HG03432 (cell line): ENCODE results near the gene UBE2C.
A peak's percentile ranks its signal among the peaks of the same experiment; 100 is the strongest.

Experiments used
- ATAC-seq: cut with Tn5 transposase; IDR thresholded peaks from one replicate; pipeline ENCODE4 v1.9.1; 2021; ENCODE audit warnings: mild to moderate bottlenecking, moderate library complexity; ENCODE audit not compliant: unreplicated experiment

UBE2C gene

GRCh38 chr20:45832619-45833018 is 20.2 kb downstream of the UBE2C start:
- ATAC-seq: no peak

DNA sequence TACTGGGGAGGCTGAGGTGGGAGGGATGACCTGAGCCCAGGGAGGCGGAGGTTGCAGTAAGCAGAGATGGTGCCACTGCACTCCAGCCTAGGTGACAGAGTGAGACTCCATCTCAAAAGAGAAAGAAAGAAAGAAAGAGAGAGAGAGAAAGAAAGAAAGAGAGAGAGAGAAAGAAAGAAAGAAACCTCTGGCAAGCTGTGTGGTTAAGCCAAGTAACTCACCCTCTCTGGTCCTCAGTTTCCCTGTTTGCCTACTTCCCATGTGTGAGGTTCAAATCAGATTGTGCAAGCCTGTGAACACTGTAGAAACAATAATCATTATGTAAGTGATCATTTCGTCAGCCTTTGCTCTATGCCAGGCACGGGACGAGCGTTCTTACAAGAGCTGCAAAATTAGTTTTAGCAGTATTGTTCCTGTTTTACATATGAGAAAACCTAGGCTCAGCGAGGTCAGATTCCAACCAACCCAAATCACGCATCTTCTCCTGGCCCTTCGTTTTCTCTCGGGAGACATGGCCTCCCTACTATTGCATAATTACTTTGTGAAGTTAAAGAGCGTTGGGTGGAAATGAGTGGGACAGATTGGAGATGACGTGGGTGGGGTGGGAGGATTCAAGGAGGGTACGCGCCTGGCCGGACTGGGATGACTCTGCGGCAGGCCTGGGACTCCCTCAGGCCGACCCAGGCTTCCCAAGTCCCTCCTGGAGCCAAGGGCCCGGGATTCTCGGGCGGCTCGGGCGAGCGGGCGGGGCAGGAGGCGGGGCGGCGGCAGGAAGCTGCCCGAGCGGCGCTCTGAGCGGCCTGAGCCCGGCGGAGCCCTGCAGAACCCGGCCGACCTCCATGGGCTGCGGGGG is 20.8 kb downstream of the UBE2C start, which contains the start of gene SNX21:
Gene SNX21, plus strand, starts transcription at position 770 of the 853 bp plus-strand sequence. CDS start 121 bp downstream, outside the sequence.
- ATAC-seq: peak; percentile 49

- peak; percentile 63 for ATAC-seq
Measured at GRCh38 chr20:45833883-45834796, 21.7 kb downstream of the UBE2C start.

DNA sequence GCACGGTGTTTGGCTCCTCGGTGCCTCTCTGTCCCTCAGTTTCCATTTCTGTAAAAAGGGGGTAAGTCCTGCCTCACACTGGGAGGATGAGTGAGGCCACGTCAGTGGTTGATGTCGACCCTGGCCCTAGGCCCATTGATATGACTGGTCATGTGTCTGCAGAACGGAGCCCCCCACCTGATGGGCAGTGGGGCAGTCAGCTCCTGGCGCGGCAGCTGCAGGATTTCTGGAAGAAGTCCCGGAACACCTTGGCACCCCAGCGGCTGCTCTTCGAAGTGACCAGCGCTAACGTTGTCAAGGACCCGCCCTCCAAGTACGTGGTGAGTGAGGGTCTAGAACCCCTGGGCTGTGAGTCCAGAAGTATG is 22.3 kb downstream of the UBE2C start:
- ATAC-seq: no peak

GRCh38 chr20:45835329-45835765 is 22.9 kb downstream of the UBE2C start:
- no peak for ATAC-seq

GRCh38 chr20:45835825-45836224 is 23.4 kb downstream of the UBE2C start:
- no peak for ATAC-seq

DNA sequence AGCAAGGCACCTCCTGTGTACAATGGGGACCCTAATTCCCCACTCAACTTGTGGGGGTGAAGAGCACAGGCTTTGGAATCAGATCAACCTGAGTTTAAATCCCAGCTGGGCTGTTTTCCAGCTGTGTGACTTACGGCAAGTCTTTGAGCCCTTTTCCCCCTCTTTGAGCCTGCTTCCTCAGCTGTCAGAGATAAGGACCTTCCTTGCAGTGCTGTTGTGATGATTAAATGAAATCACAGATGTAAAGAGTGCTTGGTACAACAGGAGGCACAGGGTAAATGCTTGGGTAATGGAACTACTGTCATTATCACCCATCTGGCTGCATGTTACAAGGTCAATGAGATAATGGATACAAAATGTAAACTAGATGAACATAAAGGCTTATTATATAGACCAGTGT is 24.4 kb downstream of the UBE2C start:
- no peak for ATAC-seq

DNA sequence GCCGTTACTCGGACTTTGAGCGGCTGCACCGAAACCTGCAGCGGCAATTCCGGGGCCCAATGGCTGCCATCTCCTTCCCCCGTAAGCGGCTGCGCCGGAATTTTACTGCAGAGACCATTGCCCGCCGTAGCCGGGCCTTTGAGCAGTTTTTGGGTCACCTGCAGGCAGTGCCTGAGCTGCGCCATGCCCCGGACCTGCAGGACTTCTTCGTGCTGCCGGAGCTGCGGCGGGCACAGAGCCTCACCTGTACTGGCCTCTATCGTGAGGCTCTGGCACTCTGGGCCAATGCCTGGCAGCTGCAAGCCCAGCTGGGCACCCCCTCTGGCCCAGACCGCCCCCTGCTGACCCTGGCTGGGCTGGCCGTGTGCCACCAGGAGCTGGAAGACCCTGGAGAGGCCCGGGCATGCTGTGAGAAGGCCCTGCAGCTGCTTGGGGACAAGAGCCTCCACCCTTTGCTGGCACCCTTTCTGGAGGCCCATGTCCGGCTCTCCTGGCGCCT is 28.3 kb downstream of the UBE2C start:
- ATAC-seq: no peak

- ATAC-seq: no peak
Measured at GRCh38 chr20:45841407-45842129, 29.1 kb downstream of the UBE2C start.

- ATAC-seq: no peak
Measured at GRCh38 chr20:45842169-45842812, 29.8 kb downstream of the UBE2C start.

GRCh38 chr20:45843506-45843905 is 31.1 kb downstream of the UBE2C start:
- ATAC-seq: no peak

- ATAC-seq: no peak
Measured at GRCh38 chr20:45845452-45845851, 33.0 kb downstream of the UBE2C start.

DNA sequence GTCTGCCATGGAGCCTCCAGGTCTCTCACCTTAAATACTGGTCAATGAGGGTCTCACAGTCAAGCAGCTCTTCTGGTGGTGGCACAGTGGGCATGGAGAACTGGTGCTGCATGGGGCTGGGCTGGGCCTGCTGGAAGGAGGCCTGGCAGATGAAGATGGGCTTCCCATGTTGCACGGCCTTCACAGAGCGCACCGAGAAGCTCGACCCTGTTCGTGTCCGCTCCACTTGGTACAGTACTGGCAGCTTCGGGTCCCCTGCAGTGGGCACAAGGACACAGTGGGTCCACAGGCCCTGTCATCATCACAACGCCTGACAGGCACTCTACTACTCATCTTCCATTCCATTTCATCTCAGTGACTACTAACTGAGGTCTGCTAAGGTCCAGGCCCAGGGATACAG is 36.0 kb downstream of the UBE2C start:
- ATAC-seq: no peak

DNA sequence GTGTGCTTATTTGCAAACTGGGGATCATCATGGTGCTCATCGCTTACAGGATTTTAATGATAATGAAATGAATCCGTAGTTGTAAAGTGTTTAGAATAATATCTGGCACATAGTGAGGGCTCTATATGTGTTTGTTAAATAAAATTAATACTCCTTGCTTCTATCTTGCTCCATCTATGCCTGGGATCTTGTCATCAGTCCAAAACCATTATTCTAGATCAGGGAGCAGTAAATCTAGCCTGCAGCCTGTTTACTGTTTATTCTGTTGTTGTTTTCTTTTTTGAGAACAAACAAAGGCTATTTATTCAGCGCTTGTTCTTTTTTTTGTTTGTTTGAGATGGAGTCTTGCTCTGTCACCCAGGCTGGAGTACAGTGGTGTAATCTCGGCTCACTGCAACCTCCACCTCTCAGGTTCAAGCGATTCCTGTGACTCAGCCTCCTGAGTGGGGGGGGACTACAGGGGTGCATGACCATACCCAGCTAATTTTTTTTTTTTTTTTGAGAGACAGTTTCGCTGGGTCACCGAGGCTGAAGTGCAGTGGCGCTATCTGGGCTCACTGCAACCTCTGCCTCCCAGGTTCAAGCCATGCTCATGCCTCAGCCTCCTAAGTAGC is 36.6 kb downstream of the UBE2C start:
- no peak for ATAC-seq

DNA sequence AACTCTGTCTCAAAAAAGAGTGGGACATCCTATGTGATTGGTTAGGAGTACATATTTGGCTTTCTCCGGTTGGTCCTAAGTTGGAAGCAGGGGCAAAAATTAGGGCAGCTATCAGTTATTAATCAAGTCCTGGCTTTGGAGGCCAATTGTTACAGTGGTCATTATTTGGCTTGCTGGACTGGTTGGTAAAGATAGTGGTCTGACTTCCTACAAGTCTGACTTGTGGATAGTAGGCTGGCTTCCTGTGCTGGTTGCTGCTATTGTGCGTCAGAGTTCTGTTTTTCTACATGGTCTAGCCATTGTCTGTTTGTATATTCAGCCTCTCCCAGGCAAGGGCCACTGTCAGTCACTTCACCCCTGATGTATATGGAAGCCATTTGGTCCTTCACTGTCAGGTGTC is 37.8 kb downstream of the UBE2C start:
- no peak for ATAC-seq

DNA sequence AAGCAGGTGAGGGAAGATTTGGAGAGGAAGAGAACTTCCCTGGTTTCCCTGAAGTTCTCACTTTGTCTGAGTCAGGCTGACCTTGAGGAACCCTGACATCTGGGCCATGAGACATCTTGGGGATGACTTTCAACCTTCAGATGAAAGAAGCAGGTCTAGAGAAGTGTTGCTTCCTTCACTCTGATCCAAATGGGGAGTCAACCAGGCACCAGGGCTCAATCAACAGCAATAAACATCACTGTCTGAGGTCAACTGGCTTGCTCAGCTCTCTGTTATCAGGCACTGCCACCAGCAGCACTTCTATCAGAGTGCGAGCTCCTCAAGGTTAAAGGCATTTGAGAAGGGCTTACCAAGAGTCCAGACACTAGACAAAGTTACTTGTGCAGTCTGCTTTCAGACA is 38.5 kb downstream of the UBE2C start:
- no peak for ATAC-seq

DNA sequence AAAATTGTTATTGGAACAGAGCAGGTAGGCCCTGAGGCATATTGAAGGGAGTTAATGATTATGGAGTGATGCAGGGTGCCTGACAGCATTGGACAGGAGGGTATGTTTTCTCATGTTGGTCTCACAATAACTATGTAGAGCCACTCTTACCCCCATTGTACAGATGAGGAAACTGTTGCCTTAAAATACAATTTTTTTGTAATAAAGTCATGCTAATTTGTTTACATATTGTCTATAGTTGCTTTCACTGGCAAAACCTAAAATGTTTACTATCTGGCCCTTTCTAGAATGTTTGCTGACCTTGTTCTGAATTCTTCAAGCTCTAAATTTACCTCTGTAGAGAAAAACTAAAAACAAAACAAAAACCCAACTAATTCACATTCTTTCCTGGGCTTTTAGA is 39.1 kb downstream of the UBE2C start:
- no peak for ATAC-seq

DNA sequence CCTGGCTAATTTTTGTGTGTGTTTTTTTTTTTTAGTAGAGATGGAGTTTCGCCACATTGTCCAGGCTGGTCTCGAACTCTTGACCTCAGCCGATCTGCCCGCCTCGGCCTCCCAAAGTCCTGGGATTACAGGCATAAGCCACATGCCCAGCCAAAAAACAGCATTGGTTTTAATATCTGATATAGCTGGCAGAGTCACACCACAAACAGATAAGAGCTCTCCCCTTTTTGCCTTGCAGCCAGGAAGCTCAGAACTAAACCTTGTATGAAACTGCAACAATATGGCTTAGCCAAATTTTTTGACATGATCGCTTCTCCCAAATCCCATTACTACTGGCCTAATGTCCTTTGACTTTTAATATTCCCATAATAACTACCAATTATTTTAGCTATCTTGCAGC is 39.9 kb downstream of the UBE2C start:
- ATAC-seq: no peak

DNA sequence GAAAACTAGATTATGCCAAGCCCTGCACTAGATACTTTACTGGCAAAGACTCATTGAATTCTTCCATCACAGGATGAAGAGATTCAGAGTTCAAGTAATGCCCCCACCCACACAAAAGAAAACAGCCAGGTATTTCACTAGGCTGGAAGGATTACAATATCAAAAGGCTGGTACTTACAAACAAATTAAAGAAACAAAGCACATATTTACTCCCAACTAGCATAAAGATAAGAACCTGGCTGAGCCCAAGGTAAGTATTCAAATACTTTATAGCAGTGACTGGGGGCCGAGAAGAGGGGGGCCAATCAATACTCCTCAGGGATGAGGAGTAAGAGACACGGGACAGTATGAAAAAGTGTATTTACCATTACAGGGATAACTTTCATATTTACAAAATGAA is 41.0 kb downstream of the UBE2C start:
- ATAC-seq: no peak
